Measurements from ENCODE around the gene PTPRN2.

PTPRN2 gene

GRCh38 chr7:157650801-157651200, 936.8 kb downstream of the PTPRN2 start:
- no peak for FAIRE-seq
- TF ChIP-seq, protein P1, sequence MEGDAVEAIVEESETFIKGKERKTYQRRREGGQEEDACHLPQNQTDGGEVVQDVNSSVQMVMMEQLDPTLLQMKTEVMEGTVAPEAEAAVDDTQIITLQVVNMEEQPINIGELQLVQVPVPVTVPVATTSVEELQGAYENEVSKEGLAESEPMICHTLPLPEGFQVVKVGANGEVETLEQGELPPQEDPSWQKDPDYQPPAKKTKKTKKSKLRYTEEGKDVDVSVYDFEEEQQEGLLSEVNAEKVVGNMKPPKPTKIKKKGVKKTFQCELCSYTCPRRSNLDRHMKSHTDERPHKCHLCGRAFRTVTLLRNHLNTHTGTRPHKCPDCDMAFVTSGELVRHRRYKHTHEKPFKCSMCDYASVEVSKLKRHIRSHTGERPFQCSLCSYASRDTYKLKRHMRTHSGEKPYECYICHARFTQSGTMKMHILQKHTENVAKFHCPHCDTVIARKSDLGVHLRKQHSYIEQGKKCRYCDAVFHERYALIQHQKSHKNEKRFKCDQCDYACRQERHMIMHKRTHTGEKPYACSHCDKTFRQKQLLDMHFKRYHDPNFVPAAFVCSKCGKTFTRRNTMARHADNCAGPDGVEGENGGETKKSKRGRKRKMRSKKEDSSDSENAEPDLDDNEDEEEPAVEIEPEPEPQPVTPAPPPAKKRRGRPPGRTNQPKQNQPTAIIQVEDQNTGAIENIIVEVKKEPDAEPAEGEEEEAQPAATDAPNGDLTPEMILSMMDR (IDR thresholded peaks at IDR 0.05; ENCODE audit: insufficient read depth, missing control alignments) = no peak
- DNase-seq (ENCODE audit: insufficient read length, low spot score) = no peak

- DNase-seq (ENCODE audit: insufficient read length, low spot score) (no peak), FAIRE-seq (no peak)
- TF ChIP-seq, protein P1 (IDR thresholded peaks at IDR 0.05; ENCODE audit: insufficient read depth, missing control alignments) = no peak
Observed at GRCh38 chr7:157650131-157650631, 937.4 kb downstream of the PTPRN2 start.

DNA sequence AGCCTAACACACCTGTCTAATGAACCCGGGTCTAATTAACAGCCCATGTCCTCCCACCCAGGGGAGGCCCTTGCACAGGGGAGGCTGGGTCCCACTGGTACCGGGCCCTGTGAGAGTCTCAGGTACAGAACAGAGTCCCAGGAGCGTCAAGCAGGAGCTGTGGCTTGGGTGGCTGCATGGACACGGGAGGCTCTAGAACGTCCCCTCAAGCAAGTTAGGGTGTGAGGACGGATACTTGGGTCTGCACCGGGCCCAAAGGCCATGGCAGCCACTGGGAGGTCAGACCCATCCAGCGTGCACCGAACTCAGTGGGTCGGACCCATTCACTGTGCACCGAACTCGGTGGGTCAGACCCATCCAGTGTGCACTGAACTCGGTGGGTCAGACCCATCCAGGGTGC, 941.1 kb downstream of the PTPRN2 start:
- DNase-seq (ENCODE audit: insufficient read length, low spot score) (no peak), FAIRE-seq (no peak)
- TF ChIP-seq, protein P1 (IDR thresholded peaks at IDR 0.05; ENCODE audit: insufficient read depth, missing control alignments) = no peak

DNA sequence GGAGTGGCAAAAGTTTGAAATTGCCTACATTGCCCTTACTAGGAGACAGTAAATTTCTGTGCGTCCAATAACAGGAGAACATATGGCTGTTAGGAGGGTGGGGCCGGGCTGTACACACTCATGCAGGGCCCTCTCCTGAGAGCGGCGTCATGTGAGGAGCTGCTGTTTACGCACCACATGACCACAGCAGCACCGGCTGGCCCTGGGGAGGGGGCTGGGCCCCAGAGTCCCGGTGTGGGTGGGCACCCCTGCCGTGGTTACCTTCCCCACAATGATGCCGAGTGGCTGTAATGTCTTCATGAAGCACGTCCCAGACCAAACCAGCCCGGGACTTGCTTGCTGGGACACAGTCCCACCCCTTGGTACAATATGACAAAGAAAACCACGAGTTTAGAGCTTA, 942.1 kb downstream of the PTPRN2 start:
- no peak for DNase-seq (ENCODE audit: insufficient read length, low spot score)
- TF ChIP-seq, protein P1 (IDR thresholded peaks at IDR 0.05; ENCODE audit: insufficient read depth, missing control alignments) = no peak
- FAIRE-seq = no peak

DNA sequence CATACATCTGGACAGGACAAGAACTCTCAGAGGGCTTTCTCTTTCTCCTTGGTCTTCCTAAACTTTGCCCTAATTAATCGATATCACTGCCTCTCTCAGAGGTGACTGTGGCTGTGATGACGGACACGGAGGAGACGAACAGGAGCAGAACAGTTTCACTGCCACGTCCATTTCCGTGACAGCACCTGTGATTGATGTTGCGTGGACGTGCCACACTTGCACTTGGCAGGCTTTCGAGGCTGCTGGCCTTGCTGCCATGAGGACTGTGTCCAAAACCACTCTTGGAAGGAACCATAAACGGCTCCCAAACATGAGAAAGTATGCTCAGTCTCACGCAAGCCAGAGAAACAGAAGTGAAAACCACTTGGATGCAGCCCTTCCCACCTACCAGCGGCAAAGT, 942.7 kb downstream of the PTPRN2 start:
- no peak for FAIRE-seq
- TF ChIP-seq, protein P1 (IDR thresholded peaks at IDR 0.05; ENCODE audit: insufficient read depth, missing control alignments) = no peak
- no peak for DNase-seq (ENCODE audit: insufficient read length, low spot score)

DNA sequence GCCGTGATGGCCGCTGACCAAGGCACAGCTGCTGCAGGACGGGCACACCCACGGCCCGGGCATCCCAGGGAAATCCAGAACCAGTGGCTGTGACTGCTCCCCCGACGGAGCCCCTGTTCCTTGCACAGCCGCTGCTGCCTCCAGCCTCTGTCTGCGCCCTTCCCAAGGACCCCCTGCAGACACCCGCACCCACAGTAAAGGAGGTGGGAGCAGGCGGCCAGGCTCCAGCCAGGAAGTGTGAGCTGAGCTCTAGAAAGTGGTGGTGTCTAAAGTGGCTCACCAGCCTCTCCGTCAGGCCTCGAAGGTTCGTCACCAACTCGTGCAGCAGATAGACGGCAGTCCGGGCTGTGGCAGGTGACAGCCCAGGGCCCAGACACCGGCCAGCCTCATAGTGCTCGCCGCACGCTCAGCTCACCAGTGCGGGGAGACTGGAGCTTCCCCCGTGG, 944.1 kb downstream of the PTPRN2 start:
- FAIRE-seq = no peak
- TF ChIP-seq, protein P1 (IDR thresholded peaks at IDR 0.05; ENCODE audit: insufficient read depth, missing control alignments) = no peak

GRCh38 chr7:157641866-157642265, 945.8 kb downstream of the PTPRN2 start:
- TF ChIP-seq, protein P1 (IDR thresholded peaks at IDR 0.05; ENCODE audit: insufficient read depth, missing control alignments) = no peak
- DNase-seq (ENCODE audit: insufficient read length, low spot score) = no peak
- no peak for FAIRE-seq

More for the DNA sequence above, 944.1 kb downstream of the PTPRN2 start:
- DNase-seq (ENCODE audit: insufficient read length, low spot score) = no peak
